ENCODE data around the gene RELT.

Gene RELT

DNA sequence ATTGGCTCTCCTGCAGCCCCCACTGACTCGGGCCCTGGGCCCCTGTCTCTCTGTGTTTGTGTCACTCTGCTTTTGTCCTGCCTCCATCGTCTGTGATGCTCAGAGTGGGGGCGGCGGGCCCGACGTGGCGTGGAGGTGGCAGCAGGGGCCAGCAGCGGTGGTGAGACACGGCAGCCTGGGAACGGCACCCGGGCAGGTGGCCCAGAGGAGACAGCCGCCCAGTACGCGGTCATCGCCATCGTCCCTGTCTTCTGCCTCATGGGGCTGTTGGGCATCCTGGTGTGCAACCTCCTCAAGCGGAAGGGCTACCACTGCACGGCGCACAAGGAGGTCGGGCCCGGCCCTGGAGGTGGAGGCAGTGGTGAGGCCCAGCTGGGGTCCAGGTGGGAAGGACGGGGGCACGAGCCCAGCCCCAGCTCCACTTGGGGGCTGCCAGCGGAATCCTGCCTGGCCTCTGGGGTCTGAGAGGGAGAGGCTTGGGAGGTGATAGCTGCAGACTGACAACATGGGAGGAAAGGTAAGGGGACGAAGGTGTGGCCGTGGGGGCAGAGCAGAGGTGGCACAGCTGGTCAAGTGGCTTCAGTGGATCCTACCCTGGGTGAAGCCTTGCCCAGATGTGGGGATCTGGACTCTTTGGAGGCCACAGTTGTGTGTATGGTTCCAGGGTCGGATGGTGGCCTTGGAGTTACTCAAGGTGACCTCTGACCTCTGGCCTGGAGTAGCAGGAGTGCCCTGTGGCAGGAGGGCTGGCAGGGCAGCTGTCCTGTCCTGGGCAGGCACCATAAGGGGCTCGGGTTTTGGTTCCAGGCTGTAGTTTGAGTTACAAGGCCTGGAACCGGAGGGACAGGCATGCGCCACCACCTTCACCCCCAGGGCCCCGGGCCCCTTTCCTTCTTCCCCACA is 16.2 kb downstream of the RELT start:
- no peak for DNase-seq (ENCODE audit: low spot score)

DNA sequence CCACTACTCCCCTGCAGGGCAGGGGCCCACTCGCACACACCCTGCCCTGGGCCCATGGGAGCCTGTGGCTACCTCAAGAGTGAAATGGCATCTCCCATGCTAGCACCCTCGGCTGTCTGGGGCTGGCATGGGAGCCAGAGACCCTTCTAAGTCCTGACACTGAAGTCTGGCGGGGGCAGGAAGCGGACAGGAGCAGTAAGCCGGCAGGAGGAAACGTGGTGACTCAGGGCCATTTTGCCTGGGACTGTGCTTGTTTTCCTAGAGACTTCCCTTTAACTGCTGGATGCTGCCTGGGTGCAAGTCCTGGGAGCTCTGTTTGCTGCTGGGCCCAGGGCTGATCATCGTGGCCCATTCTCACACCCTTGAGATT is 16.8 kb downstream of the RELT start:
- no peak for DNase-seq (ENCODE audit: low spot score)

DNA sequence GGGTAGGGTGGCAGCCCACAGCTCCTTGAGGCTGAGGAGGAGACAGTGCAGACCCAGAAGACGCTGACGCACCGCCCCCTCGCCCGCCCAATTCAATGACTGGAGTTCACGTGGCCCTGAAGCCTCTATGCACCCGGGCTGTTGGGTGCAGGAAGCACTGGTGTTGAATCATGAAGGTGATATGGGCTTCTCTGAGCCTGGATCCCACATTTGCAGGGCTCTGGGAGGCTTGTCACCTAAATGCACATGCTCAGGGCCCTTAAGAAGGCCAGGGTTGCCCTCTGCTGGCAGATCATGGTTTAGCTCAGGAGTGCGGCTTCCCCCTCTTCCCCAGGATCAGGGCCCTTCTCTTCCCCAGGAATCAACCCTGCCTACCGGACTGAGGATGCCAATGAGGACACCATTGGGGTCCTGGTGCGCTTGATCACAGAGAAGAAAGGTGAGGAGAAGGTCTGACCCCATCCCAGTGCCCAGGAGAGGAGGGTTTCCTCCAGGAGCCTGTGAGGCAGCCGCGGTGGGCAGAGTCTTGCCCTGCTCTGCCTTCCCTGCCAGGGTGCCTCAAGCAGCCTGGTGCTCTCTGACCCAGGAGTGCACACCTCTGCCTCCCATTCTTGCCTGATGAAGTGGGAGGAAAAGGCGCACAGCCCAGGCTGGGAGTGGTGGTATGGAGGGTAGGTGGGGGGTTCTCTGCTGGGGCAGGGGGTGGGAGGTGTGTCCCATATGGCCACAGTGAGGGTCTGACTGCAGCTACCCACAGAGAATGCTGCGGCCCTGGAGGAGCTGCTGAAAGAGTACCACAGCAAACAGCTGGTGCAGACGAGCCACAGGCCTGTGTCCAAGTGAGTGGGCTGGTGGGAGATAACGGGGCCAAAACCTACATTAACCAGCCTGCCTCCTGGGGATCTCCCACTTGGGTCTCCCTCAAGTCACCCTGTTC is 17.5 kb downstream of the RELT start:
- DNase-seq (ENCODE audit: low spot score) = peak; percentile 60

DNA sequence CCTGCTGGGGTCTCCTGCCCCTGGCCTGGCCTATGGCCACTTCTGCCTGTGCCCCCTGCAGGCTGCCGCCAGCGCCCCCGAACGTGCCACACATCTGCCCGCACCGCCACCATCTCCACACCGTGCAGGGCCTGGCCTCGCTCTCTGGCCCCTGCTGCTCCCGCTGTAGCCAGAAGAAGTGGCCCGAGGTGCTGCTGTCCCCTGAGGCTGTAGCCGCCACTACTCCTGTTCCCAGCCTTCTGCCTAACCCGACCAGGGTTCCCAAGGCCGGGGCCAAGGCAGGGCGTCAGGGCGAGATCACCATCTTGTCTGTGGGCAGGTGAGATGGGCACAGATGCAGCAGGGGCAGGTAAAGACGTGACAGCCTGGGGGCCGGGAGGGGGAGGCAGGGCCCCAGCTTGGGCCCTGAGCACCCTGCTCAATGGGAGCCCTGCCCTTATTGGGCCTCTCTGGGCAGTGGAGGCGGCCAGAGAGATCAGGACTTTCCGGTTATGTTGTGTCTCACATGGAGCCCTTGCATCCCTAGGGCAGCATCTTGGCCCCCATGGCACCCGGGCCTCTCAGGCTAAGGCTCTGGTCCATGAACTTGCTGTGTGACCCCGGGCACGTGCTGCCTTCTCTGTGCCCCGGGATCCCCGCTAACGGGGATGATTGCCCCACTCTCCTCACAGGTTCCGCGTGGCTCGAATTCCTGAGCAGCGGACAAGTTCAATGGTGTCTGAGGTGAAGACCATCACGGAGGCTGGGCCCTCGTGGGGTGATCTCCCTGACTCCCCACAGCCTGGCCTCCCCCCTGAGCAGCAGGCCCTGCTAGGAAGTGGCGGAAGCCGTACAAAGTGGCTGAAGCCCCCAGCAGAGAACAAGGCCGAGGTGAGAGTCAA is 18.5 kb downstream of the RELT start:
- no peak for DNase-seq (ENCODE audit: low spot score)

DNA sequence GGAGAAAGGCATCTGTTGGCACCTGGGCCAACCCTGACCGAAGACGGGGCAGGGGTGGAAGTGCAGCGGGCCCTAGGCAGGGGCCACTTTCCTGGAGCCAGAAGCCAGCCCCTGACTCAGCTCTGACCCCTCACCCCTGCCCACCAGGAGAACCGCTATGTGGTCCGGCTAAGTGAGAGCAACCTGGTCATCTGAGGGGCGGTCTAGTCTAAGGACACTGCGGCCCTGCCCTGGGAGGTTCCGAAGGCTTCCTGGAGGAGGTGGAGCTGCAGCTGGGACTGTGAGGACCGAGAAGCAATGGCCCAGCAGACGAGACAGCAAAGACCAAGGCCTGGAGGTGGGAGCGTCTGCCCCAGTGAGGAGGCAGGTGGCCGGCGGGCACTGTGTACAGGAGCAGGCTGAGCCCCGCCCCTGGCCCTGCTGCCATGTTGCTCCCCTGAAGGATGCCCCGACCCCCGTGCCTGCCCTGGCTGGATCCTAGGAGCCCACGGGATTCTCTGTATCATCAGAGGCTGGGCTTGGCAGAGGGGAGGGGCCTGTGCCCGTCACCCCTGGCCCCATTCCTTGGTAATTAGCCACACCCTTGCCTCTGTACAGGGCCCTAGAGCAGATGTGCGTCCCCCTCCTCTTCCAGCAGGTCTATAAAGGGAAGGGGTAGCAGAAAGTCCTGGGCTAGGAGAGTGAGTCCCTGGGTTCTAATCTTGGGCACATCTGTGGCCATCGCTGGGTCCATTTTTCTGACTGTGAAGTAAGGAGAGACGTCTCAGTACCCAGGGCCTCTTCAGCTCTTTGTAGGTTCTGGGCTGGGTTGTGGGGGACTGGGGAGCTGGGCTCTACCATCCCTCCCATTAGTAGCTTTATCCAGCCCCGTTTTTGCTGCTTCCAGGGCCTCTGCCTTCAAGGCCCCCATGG is 19.4 kb downstream of the RELT start:
- DNase-seq (ENCODE audit: low spot score) = no peak

DNA sequence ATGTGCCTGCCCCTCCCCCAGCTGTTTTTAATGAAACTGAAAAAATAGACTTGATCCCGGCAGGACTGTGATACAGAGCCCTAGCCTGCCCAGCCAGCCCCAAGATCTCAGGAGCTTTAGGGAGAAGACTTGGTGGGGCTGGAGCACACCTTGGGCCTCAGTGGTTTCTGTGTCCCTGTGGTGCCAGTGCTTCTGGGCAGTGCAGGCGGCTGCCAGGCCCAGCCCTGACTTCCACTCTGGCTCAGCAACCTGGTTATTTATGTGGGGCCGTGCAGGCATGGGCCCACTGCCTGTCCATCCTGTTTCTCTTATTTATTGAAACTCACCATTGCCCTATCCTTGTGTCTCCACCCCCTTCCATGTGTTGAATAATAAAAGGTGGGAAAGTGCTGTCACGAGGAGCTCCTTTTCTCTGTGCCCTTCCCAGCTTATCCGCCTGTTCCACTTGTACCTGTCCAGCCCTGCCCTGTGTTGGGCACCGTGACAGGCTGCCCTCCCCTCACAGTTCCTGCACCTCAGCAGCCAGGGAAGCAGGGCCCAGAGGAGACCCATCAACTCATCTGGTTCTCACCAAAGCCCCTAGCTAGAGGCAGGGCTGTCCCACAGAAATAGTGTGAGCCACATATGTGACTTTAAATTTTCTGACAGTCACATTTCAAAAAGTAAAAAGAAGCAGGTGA is 20.2 kb downstream of the RELT start:
- DNase-seq (ENCODE audit: low spot score) = no peak

DNA sequence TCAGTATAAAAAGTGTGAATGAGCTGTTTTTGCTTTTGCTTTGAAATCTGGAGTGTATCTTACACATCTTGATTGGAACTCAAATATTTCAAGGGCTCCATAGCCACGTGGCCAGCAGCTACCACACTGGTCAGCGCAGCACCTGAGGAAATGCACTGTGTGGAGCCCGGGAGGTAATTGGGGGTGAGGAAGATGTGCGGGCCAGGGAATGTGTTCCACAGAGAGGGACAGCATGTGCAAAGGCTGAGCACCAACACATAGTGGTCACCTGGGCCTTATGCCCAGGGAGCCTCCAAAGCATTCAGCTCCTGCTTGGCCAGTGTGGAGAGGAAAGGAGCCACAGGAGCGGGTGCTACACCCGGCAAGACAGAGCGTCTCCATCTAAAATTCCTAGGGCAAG is 20.8 kb downstream of the RELT start:
- DNase-seq (ENCODE audit: low spot score) = no peak

DNA sequence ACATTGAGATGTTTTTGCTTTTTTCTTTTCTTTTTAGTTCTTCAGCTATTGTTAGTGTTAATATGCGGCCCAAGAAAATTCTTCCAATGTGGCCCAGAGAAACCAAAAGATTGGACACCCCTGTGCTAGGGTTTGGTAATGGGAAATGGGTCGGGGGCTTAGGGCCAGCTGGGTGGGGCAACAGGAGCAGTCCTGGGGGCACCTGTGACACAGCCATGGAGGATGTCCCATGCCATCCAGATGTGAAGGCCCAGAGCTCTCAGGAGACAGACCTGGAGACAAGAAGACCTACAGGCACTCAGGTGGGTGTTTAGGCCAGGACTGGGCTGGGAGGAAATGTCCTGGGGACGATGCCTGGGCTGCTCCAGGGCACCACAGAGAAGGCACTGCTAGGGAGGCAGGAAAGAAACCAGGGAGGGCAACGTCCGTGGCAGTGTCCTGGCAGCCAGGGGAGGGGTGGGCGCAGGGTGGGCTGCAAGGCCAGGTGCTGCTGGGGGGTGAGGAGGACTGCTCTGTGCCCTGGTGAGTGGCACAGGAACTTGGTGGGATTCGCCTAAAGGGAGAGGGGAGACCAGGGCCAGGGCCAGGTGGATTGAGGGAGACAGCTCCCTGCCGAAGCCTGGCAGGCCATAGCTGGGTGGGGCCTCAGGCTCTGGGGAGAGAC is 21.4 kb downstream of the RELT start:
- DNase-seq (ENCODE audit: low spot score) = no peak

DNA sequence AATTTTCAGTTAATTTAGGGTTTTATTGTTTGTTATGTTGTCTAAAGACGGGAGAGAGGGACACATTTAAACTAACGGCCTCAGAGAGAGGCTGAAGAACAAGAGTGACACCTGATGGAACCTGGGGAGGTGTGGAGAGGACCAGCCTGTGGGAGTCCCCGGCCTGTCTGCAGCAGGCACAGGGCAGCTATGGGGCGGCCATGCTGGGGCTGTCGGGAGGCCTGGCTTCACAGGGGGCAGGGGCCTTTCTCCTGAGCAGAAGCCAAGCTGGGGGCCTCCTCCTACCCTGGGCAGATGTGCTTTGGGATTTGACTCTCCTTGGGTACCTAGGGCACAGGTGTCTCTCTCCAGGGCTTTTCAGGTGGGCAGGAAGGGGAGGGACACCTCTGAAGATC is 21.9 kb downstream of the RELT start:
- no peak for DNase-seq (ENCODE audit: low spot score)

DNA sequence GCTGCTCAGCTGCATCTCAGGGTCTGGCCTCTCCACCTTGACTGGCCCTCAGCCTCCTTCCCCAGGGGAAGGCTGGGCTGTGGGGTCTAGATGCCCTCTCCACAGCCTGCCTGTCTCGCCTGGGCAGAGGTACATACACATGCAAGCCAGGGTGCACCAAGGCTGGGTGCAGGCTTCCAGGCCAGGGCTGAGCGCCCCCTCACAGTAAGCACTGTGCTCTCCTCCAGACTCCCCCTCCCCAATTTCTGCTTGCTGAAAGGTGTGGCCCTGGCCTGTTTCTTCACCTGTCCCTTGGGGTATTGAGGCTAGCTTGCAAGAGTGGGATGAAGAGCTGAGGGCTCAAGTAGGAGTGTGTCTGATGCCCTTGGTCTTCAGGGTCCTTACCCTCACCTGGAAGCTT is 22.5 kb downstream of the RELT start:
- no peak for DNase-seq (ENCODE audit: low spot score)

DNA sequence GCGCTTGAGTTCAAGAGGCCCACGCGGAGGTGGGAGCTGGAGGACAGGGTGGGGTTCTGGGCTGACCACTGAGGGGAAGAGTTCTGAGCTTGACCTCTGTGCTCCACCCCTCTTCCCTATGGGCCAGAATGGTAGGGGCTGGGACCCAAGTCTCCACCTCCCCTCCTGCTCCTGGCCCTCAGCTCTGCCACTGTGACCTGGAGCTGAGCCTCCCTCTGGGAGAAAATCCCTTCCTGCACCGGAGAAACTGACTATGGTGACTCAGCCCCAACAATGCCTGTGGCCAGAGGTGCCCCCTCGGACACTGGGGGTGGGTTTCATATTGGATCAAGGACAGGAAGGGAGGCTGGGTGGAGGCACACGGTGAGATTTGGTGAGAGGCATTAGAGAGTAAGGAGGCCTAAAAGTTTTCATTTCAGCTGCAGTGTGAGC is 23.0 kb downstream of the RELT start:
- no peak for DNase-seq (ENCODE audit: low spot score)

DNA sequence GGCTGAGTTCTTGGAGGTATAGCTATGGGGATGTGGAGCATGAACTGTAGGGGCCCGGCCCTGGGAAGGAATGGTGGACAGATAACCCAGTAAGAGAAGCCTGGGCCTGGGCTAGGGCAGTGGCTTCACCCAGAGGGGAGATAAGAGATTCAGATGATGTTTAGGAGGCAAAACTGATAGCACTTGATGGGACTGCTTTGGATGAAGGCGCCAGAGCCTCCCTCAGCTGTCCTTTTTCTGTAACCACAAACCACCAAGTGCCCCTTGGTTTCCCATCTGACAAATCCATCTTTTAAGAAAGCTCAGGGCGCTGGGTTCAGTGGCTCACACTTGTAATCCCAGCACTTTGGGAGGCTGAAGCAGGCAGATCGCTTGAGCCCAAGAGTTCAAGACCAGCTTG is 23.4 kb downstream of the RELT start:
- DNase-seq (ENCODE audit: low spot score) = no peak

DNA sequence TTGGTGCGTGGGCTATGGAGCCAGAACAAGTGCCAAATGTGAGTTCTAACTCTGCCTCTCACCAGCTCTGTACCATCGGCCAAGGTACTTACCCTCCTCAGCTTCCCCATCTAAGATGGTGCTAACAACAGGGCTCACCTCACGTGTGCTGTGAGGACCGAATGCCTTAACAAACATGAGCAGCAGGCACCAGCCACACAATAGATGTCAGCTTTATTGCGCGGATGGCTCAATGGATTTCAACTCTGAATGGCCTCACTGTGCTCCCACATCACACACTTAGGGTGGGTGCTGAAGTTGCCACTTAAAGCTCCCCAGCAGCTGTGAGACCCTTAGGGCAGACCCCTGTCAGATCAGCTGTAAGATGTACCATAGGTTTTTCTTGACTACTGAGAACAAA is 24.1 kb downstream of the RELT start:
- no peak for DNase-seq (ENCODE audit: low spot score)

DNA sequence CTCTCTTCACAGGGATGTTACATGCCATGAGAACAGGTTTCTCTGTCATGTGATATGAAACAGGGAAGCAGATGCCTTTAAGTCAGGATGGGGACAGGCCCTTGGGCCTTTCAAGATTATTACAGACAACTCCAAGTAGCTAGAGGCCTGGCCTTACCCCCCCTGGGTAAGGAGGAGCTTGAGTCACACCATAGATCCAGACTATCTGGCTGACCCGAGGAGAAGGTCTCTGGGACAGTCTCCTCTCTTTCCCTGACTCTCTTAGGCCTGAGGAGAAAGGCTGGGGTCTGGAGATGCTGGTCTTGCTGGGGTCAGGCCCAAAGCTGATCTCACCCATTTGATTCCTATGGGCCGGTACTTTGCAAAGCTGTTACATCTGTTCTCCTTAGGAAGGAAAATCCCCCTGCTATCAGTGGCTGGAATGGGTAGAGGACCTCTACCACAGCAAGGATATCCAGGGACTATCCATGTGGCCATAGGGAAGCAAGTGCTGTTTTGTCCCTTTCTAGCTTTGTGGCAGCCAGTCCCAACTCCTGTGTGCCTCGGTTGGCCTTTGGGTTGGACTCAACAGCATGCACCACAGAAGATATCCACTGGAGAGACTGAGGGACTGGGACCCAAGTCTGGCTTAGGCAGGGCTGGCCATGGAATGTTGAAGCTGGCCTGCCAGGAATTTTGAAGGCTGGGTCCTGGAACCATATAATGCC is 25.2 kb downstream of the RELT start:
- no peak for DNase-seq (ENCODE audit: low spot score)

DNA sequence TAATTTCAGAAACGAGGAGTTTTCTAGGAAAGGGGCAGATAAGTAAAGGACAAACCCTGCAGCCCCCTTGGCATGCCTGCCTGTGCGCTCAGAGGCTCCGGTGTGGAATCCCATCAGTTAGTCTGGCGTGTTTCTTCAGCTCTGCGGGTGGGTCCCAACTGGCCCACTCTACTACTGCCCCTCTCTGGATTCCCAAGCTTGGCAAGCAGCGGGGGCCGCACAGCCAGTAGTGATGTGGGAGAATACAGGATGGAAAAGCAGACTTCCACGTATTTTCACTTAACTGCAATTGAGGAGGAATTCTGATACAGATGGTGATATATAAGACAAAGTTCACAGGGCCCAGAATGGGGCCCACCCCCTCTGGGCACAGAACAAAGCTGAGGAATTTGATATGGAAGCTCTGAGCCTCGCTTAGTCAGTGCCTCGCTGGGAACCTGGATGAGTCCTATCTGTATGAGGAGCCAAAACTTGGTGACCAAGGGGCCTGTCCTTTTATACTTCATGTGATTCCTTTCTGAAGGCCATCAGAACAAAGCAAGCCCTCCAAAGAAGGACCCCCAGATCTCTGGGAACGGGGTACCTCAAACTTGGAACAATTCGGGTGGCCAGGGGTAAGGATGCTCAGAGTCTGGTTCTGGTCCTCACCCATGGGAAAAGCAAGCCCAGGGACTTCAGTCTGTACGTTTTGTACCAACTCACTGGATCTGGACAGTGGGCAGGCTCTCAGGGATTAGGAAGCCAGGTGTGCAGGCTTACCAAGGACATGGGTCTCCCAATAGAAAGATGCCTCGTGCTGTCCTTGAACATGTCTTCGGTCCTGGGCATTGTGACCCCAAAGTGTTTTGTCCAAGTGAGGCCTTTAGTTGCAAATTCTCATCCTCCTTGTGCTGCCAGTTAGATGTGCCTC is 26.0 kb downstream of the RELT start:
- DNase-seq (ENCODE audit: low spot score) = no peak

DNA sequence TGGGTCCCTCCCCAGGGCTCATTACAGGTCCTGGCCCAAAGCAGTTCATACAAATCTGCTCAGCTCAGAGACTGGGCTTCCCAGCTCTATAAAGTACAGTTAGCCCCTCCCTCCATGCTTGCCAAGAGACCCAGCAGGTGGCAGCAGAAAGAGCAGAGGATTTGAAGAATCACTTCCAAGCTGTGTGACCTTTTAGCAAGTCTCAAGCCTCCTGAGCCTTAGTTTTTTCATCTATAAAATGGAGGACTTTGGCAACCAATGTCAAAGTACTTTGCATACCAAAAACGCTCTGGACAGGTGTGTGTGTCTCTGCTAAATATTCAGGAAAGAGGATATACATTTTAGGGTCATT is 26.6 kb downstream of the RELT start:
- no peak for DNase-seq (ENCODE audit: low spot score)

DNA sequence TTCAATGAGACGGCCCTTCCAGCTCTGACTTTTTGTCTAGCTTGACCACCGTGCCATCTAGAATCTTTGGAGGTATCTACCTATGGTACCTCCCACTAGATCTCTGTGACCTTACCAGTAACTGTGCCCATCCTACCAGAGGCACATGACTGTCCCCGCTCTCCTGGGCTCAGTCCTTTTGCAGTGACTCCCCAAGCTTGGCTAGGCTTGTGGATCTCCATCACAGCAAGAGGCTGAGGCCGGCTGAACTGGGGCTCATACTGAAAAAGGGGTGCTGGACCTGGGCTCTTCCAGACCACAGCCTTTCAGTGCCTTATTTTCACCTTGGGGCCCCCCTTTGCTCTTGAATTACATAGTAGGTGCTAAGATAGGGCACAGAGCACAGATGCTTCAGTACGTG is 27.3 kb downstream of the RELT start:
- DNase-seq (ENCODE audit: low spot score) = no peak

DNA sequence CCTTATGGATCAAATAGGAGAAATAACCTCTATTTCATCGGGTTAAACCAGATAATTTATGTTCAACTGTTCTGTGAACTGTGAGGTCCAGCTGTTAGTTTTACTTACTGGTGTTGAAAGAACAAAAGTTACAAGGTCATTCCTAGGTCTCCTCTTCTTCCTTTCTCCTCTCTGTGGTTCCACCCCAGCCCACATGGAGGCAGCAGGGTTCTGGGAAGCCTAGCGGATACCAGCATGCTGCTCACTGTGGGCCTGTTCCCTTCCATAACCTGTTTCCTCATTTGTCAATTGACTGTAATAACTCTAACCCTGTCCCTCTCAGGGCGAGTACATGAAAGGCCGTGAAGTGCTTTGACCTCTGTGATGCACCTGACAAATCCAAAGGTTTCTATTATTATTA is 27.8 kb downstream of the RELT start:
- DNase-seq (ENCODE audit: low spot score) = no peak
